ENCODE results near the gene GRAP2.

DNA sequence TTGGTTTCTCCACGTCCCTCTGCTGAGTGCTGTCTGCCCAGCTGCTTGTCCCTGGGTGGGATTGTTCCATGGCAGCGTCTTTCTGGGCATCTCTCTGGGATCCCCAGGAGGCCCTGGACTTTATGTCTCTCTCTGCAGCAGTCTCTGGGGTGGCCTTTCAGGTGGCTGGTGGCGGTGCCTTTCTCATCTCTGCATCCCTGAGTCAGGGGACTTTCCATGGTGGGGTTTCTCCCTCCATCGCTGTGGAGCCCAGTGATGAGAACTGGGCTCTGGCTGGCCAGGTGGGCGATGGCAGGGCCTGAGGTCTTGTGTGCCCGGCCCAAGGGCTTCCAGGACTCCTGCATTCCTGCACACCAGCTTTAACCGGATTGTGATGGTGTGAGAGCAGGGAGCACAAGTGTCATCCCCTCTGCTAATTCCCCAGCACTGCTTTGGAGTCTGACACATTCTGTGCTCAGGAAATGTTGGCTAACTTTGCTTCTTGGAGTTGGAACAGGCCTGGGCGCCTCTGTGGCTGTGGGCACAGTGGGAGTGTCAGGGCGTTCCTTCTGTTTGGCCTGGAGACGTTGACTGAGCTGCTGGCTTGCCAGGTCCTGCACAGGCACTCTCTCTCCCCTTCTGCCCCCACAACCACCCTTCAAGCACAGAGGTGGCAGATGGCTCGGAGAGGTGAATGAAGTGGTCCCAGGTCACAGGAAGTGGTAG, 121.8 kb downstream of the GRAP2 start:
- TF ChIP-seq HDAC2 (CRISPR knock-in tag; IDR thresholded peaks at IDR 0.05) (no peak), ZNF225 (CRISPR knock-in tag; IDR thresholded peaks at IDR 0.05) (no peak), ZNF431 (CRISPR knock-in tag; IDR thresholded peaks at IDR 0.05; ENCODE audit: borderline replicate concordance, low read depth) (no peak), CREBL2 (CRISPR knock-in tag; IDR thresholded peaks at IDR 0.05; ENCODE audit: borderline replicate concordance) (no peak), EP300 (IDR thresholded peaks at IDR 0.05; ENCODE audit: low read depth in 2 of 2, low read length in 2 of 2) (no peak), EP300 (CRISPR knock-in tag; IDR thresholded peaks at IDR 0.05; ENCODE audit: borderline replicate concordance) (no peak), MEIS1 (CRISPR knock-in tag; IDR thresholded peaks at IDR 0.05; ENCODE audit: borderline replicate concordance) (no peak), YY1 (IDR thresholded peaks at IDR 0.05; ENCODE audit: insufficient read depth, insufficient replicate concordance, low read depth, low read length) (no peak), ZNF3 (CRISPR knock-in tag; IDR thresholded peaks at IDR 0.05) (no peak)
- TF ChIP-seq, protein P1, sequence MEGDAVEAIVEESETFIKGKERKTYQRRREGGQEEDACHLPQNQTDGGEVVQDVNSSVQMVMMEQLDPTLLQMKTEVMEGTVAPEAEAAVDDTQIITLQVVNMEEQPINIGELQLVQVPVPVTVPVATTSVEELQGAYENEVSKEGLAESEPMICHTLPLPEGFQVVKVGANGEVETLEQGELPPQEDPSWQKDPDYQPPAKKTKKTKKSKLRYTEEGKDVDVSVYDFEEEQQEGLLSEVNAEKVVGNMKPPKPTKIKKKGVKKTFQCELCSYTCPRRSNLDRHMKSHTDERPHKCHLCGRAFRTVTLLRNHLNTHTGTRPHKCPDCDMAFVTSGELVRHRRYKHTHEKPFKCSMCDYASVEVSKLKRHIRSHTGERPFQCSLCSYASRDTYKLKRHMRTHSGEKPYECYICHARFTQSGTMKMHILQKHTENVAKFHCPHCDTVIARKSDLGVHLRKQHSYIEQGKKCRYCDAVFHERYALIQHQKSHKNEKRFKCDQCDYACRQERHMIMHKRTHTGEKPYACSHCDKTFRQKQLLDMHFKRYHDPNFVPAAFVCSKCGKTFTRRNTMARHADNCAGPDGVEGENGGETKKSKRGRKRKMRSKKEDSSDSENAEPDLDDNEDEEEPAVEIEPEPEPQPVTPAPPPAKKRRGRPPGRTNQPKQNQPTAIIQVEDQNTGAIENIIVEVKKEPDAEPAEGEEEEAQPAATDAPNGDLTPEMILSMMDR (CRISPR knock-in tag; IDR thresholded peaks at IDR 0.05), result no peak
- TF ChIP-seq, protein P2, sequence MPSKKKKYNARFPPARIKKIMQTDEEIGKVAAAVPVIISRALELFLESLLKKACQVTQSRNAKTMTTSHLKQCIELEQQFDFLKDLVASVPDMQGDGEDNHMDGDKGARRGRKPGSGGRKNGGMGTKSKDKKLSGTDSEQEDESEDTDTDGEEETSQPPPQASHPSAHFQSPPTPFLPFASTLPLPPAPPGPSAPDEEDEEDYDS (CRISPR knock-in tag; IDR thresholded peaks at IDR 0.05), result no peak
- TF ChIP-seq, protein P3, sequence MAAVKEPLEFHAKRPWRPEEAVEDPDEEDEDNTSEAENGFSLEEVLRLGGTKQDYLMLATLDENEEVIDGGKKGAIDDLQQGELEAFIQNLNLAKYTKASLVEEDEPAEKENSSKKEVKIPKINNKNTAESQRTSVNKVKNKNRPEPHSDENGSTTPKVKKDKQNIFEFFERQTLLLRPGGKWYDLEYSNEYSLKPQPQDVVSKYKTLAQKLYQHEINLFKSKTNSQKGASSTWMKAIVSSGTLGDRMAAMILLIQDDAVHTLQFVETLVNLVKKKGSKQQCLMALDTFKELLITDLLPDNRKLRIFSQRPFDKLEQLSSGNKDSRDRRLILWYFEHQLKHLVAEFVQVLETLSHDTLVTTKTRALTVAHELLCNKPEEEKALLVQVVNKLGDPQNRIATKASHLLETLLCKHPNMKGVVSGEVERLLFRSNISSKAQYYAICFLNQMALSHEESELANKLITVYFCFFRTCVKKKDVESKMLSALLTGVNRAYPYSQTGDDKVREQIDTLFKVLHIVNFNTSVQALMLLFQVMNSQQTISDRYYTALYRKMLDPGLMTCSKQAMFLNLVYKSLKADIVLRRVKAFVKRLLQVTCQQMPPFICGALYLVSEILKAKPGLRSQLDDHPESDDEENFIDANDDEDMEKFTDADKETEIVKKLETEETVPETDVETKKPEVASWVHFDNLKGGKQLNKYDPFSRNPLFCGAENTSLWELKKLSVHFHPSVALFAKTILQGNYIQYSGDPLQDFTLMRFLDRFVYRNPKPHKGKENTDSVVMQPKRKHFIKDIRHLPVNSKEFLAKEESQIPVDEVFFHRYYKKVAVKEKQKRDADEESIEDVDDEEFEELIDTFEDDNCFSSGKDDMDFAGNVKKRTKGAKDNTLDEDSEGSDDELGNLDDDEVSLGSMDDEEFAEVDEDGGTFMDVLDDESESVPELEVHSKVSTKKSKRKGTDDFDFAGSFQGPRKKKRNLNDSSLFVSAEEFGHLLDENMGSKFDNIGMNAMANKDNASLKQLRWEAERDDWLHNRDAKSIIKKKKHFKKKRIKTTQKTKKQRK (IDR thresholded peaks at IDR 0.05; ENCODE audit: low read length), result no peak
- TF ChIP-seq, protein P4, sequence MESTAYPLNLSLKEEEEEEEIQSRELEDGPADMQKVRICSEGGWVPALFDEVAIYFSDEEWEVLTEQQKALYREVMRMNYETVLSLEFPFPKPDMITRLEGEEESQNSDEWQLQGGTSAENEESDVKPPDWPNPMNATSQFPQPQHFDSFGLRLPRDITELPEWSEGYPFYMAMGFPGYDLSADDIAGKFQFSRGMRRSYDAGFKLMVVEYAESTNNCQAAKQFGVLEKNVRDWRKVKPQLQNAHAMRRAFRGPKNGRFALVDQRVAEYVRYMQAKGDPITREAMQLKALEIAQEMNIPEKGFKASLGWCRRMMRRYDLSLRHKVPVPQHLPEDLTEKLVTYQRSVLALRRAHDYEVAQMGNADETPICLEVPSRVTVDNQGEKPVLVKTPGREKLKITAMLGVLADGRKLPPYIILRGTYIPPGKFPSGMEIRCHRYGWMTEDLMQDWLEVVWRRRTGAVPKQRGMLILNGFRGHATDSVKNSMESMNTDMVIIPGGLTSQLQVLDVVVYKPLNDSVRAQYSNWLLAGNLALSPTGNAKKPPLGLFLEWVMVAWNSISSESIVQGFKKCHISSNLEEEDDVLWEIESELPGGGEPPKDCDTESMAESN (CRISPR knock-in tag; conservative IDR thresholded peaks at IDR 0.05), result no peak

Measured in HepG2 (cell line).